Heart right ventricle (tissue), 16 donors: ENCODE measurements around the gene MRRF. TPM values are rescaled to one million over a fixed set of nuclear protein-coding genes. Genes with fewer than 3 reads are reported as not detected.

Source experiments
- ATAC-seq, 8 donors: fragments of 200-7000 bp; cut with Tn5 transposase; one replicate each; pipeline ENCODE4 v1.9.1; 2020; ENCODE audit warnings: mild to moderate bottlenecking in 8 of 8, moderate library complexity in 8 of 8, moderate number of reproducible peaks in 1 of 8
- DNase-seq, 2 donors: peaks; one replicate each; pipeline ENCODE4 v3.0.0-alpha.2; 2020
- H3K27ac ChIP-seq, 10 donors: fragments of 200-600 bp; sonication (generic) in 2 of 10; one replicate each; pipeline versions ENCODE4 v1.5.0 to v1.8.0; 2020 to 2022; ENCODE audit warnings: mild to moderate bottlenecking in 3 of 10
- H3K27me3 ChIP-seq, 7 donors: fragments of 200-600 bp; one replicate each; pipeline ENCODE4 v1.8.0; 2021 to 2022; ENCODE audit warnings: mild to moderate bottlenecking in 2 of 7
- H3K36me3 ChIP-seq, 9 donors: fragments of 200-600 bp; sonication (generic) in 1 of 9; one replicate each; pipeline versions ENCODE4 v1.5.0 to v1.8.0; 2020 to 2022; ENCODE audit warnings: mild to moderate bottlenecking in 2 of 9
- H3K4me1 ChIP-seq, 9 donors: fragments of 200-600 bp; sonication (generic) in 1 of 9; one replicate each; pipeline versions ENCODE4 v1.5.0 to v1.8.0; 2020 to 2022; ENCODE audit warnings: mild to moderate bottlenecking in 4 of 9
- H3K4me3 ChIP-seq, 10 donors: fragments of 200-600 bp; sonication (generic) in 2 of 10; one replicate each; pipeline versions ENCODE4 v1.5.0 to v1.8.0; 2020 to 2022; ENCODE audit warnings: mild to moderate bottlenecking in 7 of 10, moderate library complexity in 2 of 10
- H3K9me3 ChIP-seq, 11 donors: fragments of 200-600 bp in 10 of 11; sonication (generic) in 2 of 11; one replicate each; pipeline versions ENCODE4 v1.5.0 to v1.8.0; 2013 to 2022; ENCODE audit warnings: mild to moderate bottlenecking in 2 of 11, control low read depth in 1 of 11, moderate library complexity in 1 of 11
- WGBS, 2 donors: extraction: QIAGEN DNeasy Blood & Tissue Kit; methylation state at CpG; one replicate each; pipeline ENCODE4 v1.1.7; 2013; ENCODE audit warnings: inconsistent platforms in 1 of 2; 5-methylcytosine and 5-hydroxymethylcytosine counted together
- intact Hi-C, 10 donors: fragments of 100-400 bp; cut with DNase I; formaldehyde crosslinking; loops; one replicate each; pipeline versions ENCODE4 v1.11.1 to v1.14.2; 2022
- polyA plus RNA-seq, 2 donors: library from polyadenylated mRNA; stranded (reverse); fragments of 200-250 nt; gene quantifications; one replicate each; pipeline ENCODE4 v1.2.3, GENCODE V29; 2013
- total RNA-seq, 10 donors: library from RNA; stranded (reverse); fragmentation: NEBNext Ultra II Directional in 3 of 10; extraction: Animal tissue kit (Norgen Biotek cat#: 25700) in 3 of 10; gene quantifications; one replicate each; pipeline versions ENCODE4 v1.2.1 to v1.2.4, GENCODE V29; 2021 to 2023
- TF ChIP-seq, protein P1 (sequence below), 9 donors: fragments of 200-600 bp; sonication (generic) in 2 of 9; IDR thresholded peaks; one replicate each; pipeline versions ENCODE4 v1.5.0 to v1.8.0; 2021 to 2022; ENCODE audit warnings: antibody characterized with exemption in 9 of 9, mild to moderate bottlenecking in 5 of 9, moderate library complexity in 1 of 9
- donor health status: Arrhythmogenic right ventricular cardiomyopathy.
- donor health status: ischemic (EF 13 %, LVEDD 7.1; RV severe dilation, severe dysfunction).
- donor health status: healthy with polysubstance abuse.
- donor health status: DM: no; HTN: yes; CAD: no.
- donor health status: DM: no; HTN: no; CAD: no.
- donor health status: ischemic (EF 25% LVEDD 6.9; RV normal size, moderate dysfunction).
- donor health status: ischemic (EF 25% LVEDD 5.7; RV mildly dilated, moderate dysfunction).
- donor health status: healthy.
- donor health status: DM: yes; HTN: yes; CAD: no.
- donor health status: Ischemic cardiomyopathy.
- donor health status: ischemic (EF 35%, LVEDD 5.7; RV mildly dilated, moderate dysfunction).
- donor health status: nonischemic (EF 11% LVEDD 7.7; RV severe dilation, severe dysfunction).
- donor health status: DM: yes; HTN: yes; CAD: no.
- donor health status: PGD.
- donor health status: ischemic (EF 29% LVEDD 5.4; RV normal size, mild dysfunction).
- donor health status: nonischemic (EF 23%, LVEDD 6.1; RV moderate dilation, normal function).

Gene MRRF
- total and polyA plus RNA-seq, 12 donors: 30.3 to 45.9 (median 37.8) TPM

DNA sequence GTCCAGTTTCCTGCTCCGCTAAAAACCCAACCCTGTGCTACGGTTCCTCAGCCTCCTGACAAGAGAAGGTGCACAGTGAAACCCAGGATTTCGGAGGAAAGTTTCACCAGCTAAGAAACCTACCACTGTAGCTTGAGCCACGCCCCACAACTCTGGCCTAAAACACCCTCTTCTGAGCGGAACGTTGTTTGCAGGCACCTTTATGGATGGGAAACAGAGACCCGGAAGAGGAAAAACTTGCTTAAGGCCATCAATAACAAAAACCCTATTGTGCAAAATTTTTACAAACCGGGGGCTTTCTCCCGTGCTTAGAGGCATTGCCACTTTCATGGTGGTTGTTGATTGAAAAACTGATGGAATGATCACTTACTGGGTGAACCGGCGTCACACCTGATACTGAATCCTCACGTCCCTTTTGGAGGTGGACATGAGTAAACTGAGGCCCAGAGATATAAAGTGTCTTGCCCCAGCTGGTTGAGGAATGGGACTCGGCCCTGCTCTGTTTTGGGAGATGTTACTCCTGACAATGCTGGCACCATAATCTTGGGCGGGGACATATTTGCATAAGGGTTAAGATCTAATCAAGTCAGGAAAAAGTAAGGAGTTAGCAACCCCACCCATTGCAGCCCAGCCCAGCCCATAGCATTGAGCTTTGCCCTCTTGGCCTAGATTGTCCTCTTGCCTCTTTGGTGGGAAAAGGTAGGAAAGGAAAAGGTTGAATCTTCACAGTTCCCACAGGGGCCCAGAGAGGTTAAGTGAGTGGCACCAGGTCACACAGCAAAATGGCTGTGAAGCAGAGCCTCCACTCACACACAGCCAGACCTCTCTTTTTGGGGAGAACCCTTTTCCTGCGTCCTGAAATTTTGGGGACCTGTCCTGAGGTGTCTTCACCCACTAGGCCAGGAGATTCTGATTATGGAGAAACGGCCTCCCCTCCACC lies 82.9 kb downstream of the MRRF start:
- intact Hi-C loops: loop anchor here in 7 of 10 donors (2.0 to 10.0 kb wide), 5 partner anchors 83 to 249 kb away; partner anchors contain the start of genes MRRF (in 5 of the 7), RBM18 (in 5 of the 7) and LHX6 (in 1 of the 7)
- H3K4me3 ChIP-seq: peak overlapping the region in 9 of 10 donors; percentile 35 to 65 (median 57)
- TF ChIP-seq, protein P1, sequence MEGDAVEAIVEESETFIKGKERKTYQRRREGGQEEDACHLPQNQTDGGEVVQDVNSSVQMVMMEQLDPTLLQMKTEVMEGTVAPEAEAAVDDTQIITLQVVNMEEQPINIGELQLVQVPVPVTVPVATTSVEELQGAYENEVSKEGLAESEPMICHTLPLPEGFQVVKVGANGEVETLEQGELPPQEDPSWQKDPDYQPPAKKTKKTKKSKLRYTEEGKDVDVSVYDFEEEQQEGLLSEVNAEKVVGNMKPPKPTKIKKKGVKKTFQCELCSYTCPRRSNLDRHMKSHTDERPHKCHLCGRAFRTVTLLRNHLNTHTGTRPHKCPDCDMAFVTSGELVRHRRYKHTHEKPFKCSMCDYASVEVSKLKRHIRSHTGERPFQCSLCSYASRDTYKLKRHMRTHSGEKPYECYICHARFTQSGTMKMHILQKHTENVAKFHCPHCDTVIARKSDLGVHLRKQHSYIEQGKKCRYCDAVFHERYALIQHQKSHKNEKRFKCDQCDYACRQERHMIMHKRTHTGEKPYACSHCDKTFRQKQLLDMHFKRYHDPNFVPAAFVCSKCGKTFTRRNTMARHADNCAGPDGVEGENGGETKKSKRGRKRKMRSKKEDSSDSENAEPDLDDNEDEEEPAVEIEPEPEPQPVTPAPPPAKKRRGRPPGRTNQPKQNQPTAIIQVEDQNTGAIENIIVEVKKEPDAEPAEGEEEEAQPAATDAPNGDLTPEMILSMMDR (IDR thresholded peaks at IDR 0.05): no peak

DNA sequence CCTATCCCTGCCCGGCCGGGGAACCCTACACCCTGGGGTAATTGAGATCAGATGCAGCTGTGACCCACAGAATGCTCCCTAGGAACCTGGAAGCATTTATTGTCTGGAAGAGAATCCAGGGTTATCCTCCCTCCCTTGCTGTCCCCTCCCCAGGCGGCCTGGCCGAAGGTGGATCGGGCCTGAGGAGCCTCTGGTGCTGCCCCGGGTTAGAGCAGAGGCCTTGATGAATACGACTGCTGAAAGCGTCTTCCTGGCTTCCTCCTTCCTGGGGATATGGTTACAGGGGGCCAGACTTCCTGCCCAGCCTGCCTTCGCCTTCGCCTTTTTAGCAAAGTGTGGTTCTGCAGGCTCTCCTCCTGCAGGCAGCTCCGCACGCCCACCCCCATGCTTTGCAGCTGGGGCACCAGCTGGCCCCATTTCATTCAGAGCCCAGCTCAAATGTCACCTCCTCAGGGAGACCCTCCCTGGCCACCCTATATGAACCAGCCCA lies 83.7 kb downstream of the MRRF start:
- H3K9me3 ChIP-seq: peaks cover 0 to 8% (median 0%) of the 10 kb centered on the region in 11 donors
- no peaks in the 10 kb centered on the region for H3K36me3 ChIP-seq
- DNase-seq (no peak), ATAC-seq (no peak)
- H3K27ac ChIP-seq: peak overlapping the region in 9 of 10 donors; percentile 6 to 87 (median 77)
- TF ChIP-seq, protein P1 (IDR thresholded peaks at IDR 0.05): no peak
- 56 to 65% methylated on average over 12 of the region's 12 CpGs for WGBS, 2 donors
- peaks cover 0 to 14% (median 0%) of the 10 kb centered on the region in 7 donors for H3K27me3 ChIP-seq
- peaks cover 7 to 25% (median 21%) of the 10 kb centered on the region in 9 donors for H3K4me1 ChIP-seq
- H3K4me3 ChIP-seq: no peak overlapping the region
- intact Hi-C loops: loop anchor here in 7 of 10 donors (2.0 to 10.0 kb wide), 5 partner anchors 84 to 250 kb away; partner anchors contain the start of genes MRRF (in 5 of the 7), RBM18 (in 5 of the 7) and LHX6 (in 1 of the 7)

More for the DNA sequence above, 82.9 kb downstream of the MRRF start:
- ATAC-seq (peak in 7 of 8 donors; percentile 4 to 31 (median 10)), DNase-seq (no peak)
- no peaks in the 10 kb centered on the region for H3K36me3 ChIP-seq
- peaks cover 7 to 25% (median 21%) of the 10 kb centered on the region in 9 donors for H3K4me1 ChIP-seq
- peaks cover 0 to under 1% (median 0%) of the 10 kb centered on the region in 11 donors for H3K9me3 ChIP-seq
- WGBS, 2 donors: 36 to 39% methylated on average over 16 of the region's 16 CpGs
- H3K27me3 ChIP-seq: peaks cover 0 to 14% (median 0%) of the 10 kb centered on the region in 7 donors
- H3K27ac ChIP-seq: peak overlapping the region; percentile 60 to 87 (median 78)

DNA sequence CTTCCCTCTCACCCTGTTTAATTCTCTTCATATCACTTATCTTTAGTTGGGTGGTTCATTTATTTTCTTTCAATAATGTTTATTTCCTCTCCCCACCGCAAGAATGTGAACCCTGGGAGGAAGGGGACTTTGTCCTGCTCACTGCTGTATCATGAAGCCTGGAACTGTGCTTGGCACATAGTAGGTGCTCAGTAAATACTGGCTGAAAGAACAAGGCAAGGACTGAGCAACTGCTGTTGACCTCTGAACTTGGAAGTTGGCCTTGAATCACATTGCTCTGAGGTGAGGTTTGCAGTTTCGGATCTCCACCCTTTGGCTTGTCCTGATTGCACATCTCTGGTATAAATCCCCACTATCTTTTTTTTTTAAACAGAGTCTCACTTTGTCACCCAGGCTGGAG lies 84.1 kb downstream of the MRRF start:
- intact Hi-C loops: loop anchor here in 7 of 10 donors (1.0 to 10.0 kb wide), 6 partner anchors 84 to 250 kb away; partner anchors contain the start of genes MRRF (in 5 of the 7), RBM18 (in 5 of the 7) and LHX6 (in 1 of the 7)
- Histone ChIP-seq H3K4me3 (no peak overlapping the region), H3K4me1 (peaks cover 7 to 25% (median 21%) of the 10 kb centered on the region in 9 donors), H3K27ac (peak overlapping the region in 7 of 10 donors; percentile 6 to 84 (median 68)), H3K36me3 (no peaks in the 10 kb centered on the region), H3K9me3 (peaks cover 0 to 11% (median 0%) of the 10 kb centered on the region in 11 donors), H3K27me3 (peaks cover 0 to 14% (median 0%) of the 10 kb centered on the region in 7 donors)
- ATAC-seq: no peak
- 64 to 74% methylated on average over 2 of the region's 2 CpGs for WGBS, 2 donors
- no peak for DNase-seq
- TF ChIP-seq, protein P1 (IDR thresholded peaks at IDR 0.05): no peak

DNA sequence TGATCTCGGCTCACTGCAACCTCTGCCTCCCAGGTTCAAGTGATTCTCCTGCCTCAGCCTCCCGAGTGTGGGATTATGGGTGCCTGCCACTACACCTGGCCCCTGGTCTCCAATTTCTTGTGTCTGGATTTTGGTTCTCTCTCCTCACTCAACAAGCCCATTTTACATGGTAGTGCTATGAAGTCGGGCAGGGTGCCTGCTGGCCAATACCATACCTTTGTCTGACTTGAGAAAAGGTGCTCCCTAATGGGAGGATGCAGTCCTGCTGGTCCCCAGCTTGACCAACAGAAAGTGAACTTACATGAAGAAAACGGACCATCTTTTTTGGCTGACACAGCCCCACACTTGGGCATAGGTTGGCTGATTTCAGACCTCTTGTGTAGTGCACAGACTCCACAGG lies 84.5 kb downstream of the MRRF start:
- H3K36me3 ChIP-seq: no peaks in the 10 kb centered on the region
- peaks cover 0 to 11% (median 0%) of the 10 kb centered on the region in 11 donors for H3K9me3 ChIP-seq
- ATAC-seq: no peak
- 78 to 79% methylated on average over 4 of the region's 4 CpGs for WGBS, 2 donors
- TF ChIP-seq, protein P1 (IDR thresholded peaks at IDR 0.05): no peak
- no peak for DNase-seq
- no peak overlapping the region for H3K4me3 ChIP-seq
- peaks cover 0 to 14% (median 0%) of the 10 kb centered on the region in 7 donors for H3K27me3 ChIP-seq
- H3K27ac ChIP-seq: peak overlapping the region in 1 of 10 donors; percentile 84
- intact Hi-C loops: loop anchor here in 7 of 10 donors (1.0 to 10.0 kb wide), 6 partner anchors 84 to 250 kb away; partner anchors contain the start of genes MRRF (in 5 of the 7), RBM18 (in 5 of the 7) and LHX6 (in 1 of the 7)
- peaks cover 7 to 25% (median 21%) of the 10 kb centered on the region in 9 donors for H3K4me1 ChIP-seq
